GM13976 (cell line): ENCODE data around the gene ERC1.

Experiments
- DNase-seq: peaks from one replicate; pipeline ENCODE4 v3.0.0; 2012; ENCODE audit warnings: low spot score
- CTCF ChIP-seq: IDR thresholded peaks from 2 replicates; pipeline ENCODE4 v1.5.1; 2012; ENCODE audit warnings: borderline replicate concordance, mild to moderate bottlenecking; ENCODE audit not compliant: insufficient read depth; ENCODE audit errors: extremely low read depth, missing control alignments, control extremely low read depth
- in situ Hi-C: fragments of 300-500 bp; cut with MboI; formaldehyde crosslinking; loops from one replicate; pipeline ENCODE4 v1.12.0; 2022; ENCODE audit warnings: low sequenced_read_pairs, mixed read lengths, inconsistent platforms; ENCODE audit not compliant: unreplicated experiment

ERC1 gene

DNA sequence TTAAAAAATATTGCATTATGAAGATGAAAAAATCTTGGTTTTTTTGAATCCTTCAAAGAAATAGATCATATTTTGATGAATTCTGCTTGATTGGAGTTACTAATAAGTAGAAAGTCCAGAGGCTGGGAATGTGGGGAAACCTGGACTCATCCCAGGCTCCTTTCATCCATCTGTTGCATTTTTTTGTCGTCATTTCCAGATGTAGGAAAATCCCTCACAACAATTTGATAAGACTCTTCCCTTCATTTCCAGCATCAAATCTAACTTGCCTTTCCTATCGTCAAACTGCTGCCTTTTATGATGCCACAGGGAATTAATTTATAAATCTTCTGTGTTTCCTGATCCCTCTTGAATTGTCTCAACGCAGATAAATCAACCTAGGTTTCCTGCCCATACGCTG is 391.8 kb downstream of the ERC1 start:
- no peak for DNase-seq
- TF ChIP-seq CTCF, result no peak
- in situ Hi-C loops, result no loop called here

- in situ Hi-C loops, result no loop called here
- DNase-seq, result no peak
- no peak for TF ChIP-seq CTCF
These were observed 392.7 kb downstream of the ERC1 start for GRCh38 chr12:1383758-1384157.

- no peak for DNase-seq
- in situ Hi-C loops, result no loop called here
- no peak for TF ChIP-seq CTCF
These were observed 393.9 kb downstream of the ERC1 start for GRCh38 chr12:1384910-1385309.

DNA sequence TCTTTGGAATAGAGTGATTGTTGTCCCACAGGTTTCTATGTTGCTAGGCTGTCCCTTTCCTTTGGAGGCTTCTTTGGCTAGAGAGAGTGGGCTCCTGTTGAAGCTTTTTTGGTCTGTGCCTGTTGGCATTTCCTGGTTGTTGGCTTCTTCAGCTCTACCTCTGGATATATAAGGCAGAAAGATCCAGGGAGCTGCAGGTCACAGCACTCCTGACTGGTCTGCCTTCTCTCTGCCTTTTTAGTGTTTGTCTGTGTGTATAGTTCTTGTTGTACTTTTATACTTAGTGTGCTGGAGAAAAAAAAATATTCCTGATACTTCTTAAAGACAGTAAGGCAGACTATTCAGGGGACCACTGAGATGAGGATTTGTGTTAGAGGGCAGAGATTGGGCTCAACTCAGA is 400.7 kb downstream of the ERC1 start:
- no peak for DNase-seq
- TF ChIP-seq CTCF, result no peak
- in situ Hi-C loops, result no loop called here

- no peak for TF ChIP-seq CTCF
- in situ Hi-C loops, result no loop called here
- DNase-seq, result no peak
These were observed 404.5 kb downstream of the ERC1 start for GRCh38 chr12:1395421-1395955.

DNA sequence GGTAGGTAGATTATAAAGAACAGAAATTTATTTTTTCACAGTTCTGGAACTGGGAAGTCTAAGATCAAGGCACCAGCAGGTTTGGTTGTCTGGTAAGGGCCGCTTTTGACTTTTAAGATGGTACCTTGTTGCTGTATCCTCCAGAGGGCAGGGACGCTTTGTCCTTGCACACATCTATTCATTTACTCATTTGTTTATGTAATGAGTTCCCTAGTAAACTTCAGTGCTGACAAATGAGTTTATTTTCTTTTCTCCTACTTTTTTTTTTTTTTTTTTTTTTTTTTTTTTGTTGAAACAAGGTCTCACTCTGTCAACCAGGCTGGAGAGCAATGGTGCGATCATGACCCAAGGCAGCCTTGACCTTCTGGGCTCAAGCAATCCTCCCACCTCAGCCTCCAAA is 407.6 kb downstream of the ERC1 start:
- no peak for DNase-seq
- in situ Hi-C loops, result no loop called here
- no peak for TF ChIP-seq CTCF

GRCh38 chr12:1401891-1402290 is 410.9 kb downstream of the ERC1 start:
- no peak for DNase-seq
- in situ Hi-C loops, result no loop called here
- no peak for TF ChIP-seq CTCF
